GM06990 (cell line): ENCODE data around the gene DPH1.

Experiments
- DNase-seq: peaks from one replicate; pipeline ENCODE4 v3.0.0-alpha.2; 2011; ENCODE audit not compliant: insufficient read length; ENCODE audit errors: extremely low read depth
- H3K27me3 ChIP-seq: replicated peaks from 2 replicates; pipeline ENCODE4 v1.6.0; 2011; ENCODE audit warnings: low read length; ENCODE audit not compliant: control insufficient read depth, insufficient read depth
- H3K36me3 ChIP-seq: 2 replicates; pipeline ENCODE4 v1.5.1; 2011; ENCODE audit warnings: low read length; ENCODE audit not compliant: control insufficient read depth, insufficient read depth
- H3K4me3 ChIP-seq: replicated peaks from 2 replicates; pipeline ENCODE4 v1.5.1; 2011; ENCODE audit warnings: low read depth, mild to moderate bottlenecking, control low read depth, low read length
- CTCF ChIP-seq: IDR thresholded peaks from 2 replicates; pipeline ENCODE4 v1.5.1; 2011; ENCODE audit warnings: low read length, control low read depth, mild to moderate bottlenecking, inconsistent platforms; ENCODE audit not compliant: insufficient read depth, poor library complexity, severe bottlenecking

Gene DPH1

DNA sequence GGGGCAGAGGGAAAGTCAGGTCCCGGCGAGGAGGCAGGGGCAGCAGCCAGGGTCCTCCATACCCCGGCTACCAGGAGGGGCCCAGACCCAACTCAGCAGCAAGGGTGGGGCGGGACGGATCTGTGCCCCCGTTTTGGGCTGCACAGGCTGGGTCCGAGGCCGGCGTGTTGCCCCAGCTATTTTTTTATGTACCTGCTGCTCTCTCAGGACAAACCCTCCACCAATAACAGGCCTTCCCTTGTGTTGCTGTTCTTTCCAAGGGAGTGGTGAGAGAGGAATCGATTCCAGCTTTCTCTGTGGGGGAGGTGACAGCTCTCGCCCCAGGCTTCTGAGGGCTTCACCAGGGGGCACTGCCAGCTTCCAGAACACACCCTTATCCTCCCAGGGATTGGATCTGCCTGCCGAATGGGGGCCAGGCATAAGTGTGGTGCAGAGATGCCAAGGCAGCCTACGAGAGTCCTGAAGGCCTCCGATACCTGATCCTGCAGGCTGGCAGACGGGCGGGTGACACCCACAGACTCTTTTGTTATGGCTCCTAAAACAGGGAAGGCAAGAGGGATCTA, 27.1 kb upstream of the DPH1 start:
- H3K4me3 ChIP-seq, result no peak overlapping the region
- DNase-seq, result no peak
- no peaks in the 10 kb centered on the region for H3K36me3 ChIP-seq
- no peaks in the 10 kb centered on the region; the same call in none of the 2 replicates for H3K27me3 ChIP-seq
- TF ChIP-seq CTCF, result no peak

GRCh38 chr17:2003525-2003924, 26.4 kb upstream of the DPH1 start:
- TF ChIP-seq CTCF, result no peak
- DNase-seq, result no peak
- no peaks in the 10 kb centered on the region; the same call in none of the 2 replicates for H3K27me3 ChIP-seq
- no peak overlapping the region for H3K4me3 ChIP-seq
- no peaks in the 10 kb centered on the region for H3K36me3 ChIP-seq

GRCh38 chr17:2004435-2004952, 25.5 kb upstream of the DPH1 start:
- H3K36me3 ChIP-seq, result no peaks in the 10 kb centered on the region
- no peak for TF ChIP-seq CTCF
- no peak overlapping the region for H3K4me3 ChIP-seq
- DNase-seq, result no peak
- no peaks in the 10 kb centered on the region; the same call in none of the 2 replicates for H3K27me3 ChIP-seq

DNA sequence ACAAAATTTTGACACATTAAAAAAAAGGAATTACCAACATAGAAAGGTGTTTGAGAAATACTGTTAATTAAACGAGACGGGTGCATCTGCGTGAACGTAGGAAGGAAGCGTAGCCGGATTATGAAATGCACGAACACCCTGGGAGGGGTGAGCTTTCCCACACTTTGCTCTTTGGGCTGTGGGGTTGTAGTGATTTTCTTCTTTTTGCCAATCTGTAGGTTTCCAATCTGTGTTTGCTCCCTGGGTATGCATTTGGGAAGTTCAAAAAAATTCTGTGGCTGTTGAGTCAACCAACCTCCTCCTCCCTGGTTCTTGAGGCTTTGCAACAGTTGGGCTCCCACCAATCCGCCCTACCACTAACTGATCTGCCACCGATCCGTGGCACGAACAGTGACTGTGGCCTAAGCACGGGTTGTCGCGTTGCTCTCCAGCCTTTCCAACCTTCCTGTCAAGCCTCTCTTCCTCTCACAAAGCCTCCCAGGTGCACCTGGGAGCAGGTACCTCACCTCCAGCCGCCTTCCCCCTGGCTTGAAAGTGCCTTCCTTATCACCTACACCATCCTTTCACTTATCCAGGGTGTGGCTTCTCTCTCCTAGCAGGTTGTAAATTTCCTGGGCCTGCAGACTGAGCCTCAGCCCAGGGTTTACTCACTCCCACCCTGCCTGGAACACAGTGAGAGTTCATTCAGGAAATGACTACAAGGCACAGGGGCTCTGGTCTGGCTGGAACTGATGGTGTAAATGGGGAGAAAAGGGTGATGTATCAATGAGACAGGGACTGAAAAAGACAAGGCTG, 21.4 kb upstream of the DPH1 start:
- no peak overlapping the region for H3K4me3 ChIP-seq
- no peaks in the 10 kb centered on the region; the same call in 1 of the 2 replicates for H3K27me3 ChIP-seq
- no peak for TF ChIP-seq CTCF
- H3K36me3 ChIP-seq, result no peaks in the 10 kb centered on the region
- no peak for DNase-seq

DNA sequence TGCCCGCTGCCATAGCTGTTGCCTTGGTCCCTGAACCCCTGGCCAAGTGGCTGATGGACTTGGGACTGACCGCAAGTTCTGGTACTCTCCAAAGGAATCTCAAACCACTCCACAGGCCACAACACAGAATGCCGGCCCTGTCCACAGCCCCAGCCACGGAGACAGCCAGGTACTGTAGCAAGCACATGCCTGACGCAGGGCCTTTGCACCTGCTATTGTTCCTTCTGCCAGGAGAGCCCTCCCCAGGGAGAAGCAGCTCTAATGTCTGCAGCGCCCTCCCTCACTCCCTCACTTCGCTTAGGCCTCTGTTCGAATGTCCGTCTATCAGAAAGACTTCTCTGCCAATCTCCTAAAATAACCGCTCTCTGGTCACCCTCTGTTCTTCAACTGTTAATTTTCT, 20.2 kb upstream of the DPH1 start:
- H3K27me3 ChIP-seq, result no peaks in the 10 kb centered on the region; the same call in 1 of the 2 replicates
- H3K4me3 ChIP-seq, result no peak overlapping the region
- no peaks in the 10 kb centered on the region for H3K36me3 ChIP-seq
- no peak for TF ChIP-seq CTCF
- DNase-seq, result no peak
